GM19099 (cell line): Measurements from ENCODE around the gene PPP1R9A.

Experiments used
- POLR2A ChIP-seq: IDR thresholded peaks from 3 replicates; pipeline ENCODE4 v1.6.1; 2011; ENCODE audit warnings: low read depth; ENCODE audit not compliant: insufficient read length; ENCODE audit errors: extremely low read depth

PPP1R9A gene

GRCh38 chr7:94907026-94907810 is at the start of gene PPP1R9A:
PPP1R9A (plus strand) TSS chr7:94907594; CDS start chr7:94910114, 2,520 bp downstream.
- no peak for TF ChIP-seq POLR2A

DNA sequence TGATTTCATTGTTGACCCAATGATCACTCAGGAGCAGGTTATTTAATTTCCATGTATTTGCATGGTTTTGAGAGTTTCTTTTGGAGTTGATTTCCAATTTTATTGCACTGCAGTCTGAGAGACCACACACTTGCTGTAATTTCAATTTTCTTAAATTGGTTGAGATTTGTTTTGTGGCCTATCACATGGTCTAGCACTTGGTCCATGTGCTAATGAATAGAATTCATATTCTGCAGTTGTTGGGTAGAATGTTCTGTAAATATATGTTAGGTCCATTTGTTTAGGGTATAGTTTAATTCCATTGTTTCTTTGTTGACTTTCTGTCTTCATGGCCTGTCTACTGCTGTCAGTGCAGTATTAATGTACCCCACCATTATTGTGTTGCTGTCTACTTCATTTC is 36.3 kb upstream of the PPP1R9A start:
- no peak for TF ChIP-seq POLR2A

DNA sequence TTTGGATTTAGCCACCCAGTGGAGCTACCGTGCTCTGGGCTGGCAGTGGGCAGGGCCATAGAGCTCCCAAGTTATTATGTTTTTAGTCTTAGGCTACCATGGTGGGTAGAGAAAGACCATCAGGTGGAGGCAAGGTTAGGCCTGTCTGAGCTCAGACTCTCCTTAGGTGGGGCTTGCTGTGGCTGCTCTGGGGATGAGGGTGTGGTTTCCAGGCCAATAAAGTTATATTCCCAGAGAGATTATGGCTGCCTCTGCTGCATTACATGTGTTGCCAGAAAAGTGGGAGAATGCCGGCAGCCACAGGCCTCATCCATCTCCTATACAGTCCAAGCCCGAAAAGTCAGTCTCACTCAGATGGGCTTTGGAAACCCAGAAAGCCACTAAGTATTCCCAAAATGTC is 34.2 kb upstream of the PPP1R9A start:
- no peak for TF ChIP-seq POLR2A

- TF ChIP-seq POLR2A, result no peak
These were observed 33.2 kb upstream of the PPP1R9A start for GRCh38 chr7:94874036-94874785.

- TF ChIP-seq POLR2A, result no peak
These were observed 32.2 kb upstream of the PPP1R9A start for GRCh38 chr7:94875201-94875600.

GRCh38 chr7:94877731-94878670 is 29.4 kb upstream of the PPP1R9A start:
- TF ChIP-seq POLR2A, result no peak

- no peak for TF ChIP-seq POLR2A
These were observed 24.5 kb upstream of the PPP1R9A start for GRCh38 chr7:94882891-94883290.

DNA sequence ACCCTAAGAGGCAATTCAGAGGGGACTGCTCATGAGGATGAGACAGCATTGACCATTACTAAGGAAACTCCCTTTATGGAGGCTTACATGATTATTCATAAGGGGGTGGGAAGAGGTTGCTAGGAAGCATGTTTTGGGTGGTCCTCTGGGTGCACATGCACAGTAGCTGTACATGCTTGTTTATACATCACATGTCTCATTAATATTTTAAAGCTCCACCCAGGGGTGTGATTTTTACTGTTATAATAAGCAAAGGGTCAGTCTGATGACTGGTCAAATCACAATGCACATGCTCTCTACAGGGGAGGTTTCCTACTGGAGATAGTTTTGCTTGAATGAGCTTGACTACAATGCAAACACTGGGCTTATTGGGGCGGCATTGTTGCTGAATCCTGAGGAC is 23.8 kb upstream of the PPP1R9A start:
- no peak for TF ChIP-seq POLR2A

DNA sequence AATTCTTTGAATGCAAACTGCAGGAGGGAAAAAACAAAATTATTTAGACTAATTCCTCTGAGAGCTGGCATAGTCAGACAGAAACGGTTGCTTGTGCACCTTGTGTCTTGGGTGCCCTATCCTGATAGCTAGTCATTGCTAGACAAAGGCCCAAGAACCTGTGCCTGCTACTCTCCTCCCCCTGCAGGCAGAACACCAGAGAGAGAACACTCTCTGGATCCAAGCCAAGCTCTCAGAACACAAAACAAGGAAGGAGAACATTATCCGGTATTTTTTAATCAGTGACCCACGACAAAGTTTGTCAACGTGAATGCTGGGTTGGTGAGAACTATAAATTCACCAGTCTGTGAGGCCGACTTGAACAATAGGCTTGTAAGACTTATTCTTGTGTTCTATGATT is 18.8 kb upstream of the PPP1R9A start:
- TF ChIP-seq POLR2A, result no peak

DNA sequence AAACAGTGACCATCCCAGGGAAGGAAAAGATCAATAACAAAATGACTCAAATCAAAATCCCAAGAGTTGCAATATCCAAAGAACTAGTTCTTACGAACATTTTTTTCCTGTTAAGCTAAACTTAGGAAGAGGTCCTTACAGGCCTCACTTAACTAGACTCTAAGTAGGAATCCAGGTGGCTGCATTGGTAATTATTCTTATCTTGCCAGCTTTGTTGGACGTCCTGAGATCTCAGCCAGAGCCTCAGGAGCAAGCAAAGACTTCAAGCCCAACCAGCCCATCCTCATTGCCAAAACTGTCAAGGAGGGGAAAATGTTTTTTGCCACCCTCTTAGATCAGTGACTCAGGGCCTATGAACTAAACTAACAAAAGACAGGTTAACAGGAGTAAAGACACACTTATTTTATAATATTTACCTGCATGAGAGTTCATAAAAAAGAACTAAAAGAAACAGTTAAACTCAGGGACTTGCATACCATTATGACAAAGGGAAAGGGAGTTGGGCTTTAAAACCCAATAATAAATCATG is 18.3 kb upstream of the PPP1R9A start:
- no peak for TF ChIP-seq POLR2A

- no peak for TF ChIP-seq POLR2A
These were observed 17.2 kb upstream of the PPP1R9A start for GRCh38 chr7:94890216-94890615.

- TF ChIP-seq POLR2A, result no peak
These were observed 13.7 kb upstream of the PPP1R9A start for GRCh38 chr7:94893661-94894060.

DNA sequence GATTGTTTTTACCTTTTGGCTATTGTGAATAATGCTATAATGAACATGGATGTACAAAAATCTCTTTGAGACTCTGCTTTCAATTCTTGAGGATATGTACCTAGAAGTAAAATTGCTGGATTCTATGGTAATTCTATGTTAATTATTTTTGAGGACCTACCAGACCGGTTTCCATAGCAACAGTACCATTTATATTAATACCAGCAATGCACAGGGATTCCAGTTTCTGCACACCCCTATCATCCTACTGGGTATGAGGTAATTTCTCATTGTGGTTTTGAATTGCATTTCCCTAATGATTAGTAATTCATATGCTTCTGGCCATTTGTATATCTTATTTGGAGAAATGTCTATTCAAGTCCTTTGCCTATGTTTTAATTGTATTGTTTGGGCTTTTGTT is 9.9 kb upstream of the PPP1R9A start:
- no peak for TF ChIP-seq POLR2A

GRCh38 chr7:94898340-94898739 is 9.1 kb upstream of the PPP1R9A start:
- TF ChIP-seq POLR2A, result no peak

GRCh38 chr7:94901981-94902380 is 5.4 kb upstream of the PPP1R9A start:
- no peak for TF ChIP-seq POLR2A
